GM10248 (cell line): ENCODE measurements around the gene BCAR1.

Source experiments
- CTCF ChIA-PET: fragments of 300-600 bp; sonication (Branson Sonifier 250); formaldehyde crosslinking; extraction: SDS; loops from one replicate; lab custom pipeline; 2021; ENCODE audit warnings: antibody characterized with exemption; lab: Yijun Ruan, JAX
- POLR2A ChIA-PET: fragments of 350-650 bp; sonication (Branson Sonifier 250); formaldehyde crosslinking; extraction: SDS; loops from one replicate; lab custom pipeline; 2020; ENCODE audit warnings: antibody characterized with exemption; lab: Yijun Ruan, JAX
- DNase-seq: peaks from one replicate; pipeline ENCODE4 v3.0.0; 2012; ENCODE audit errors: extremely low spot score
- CTCF ChIP-seq: IDR thresholded peaks from 2 replicates; pipeline ENCODE4 v1.5.1; 2012; ENCODE audit warnings: mild to moderate bottlenecking, low read depth; ENCODE audit errors: extremely low read depth, missing control alignments, control extremely low read depth

BCAR1 gene

GRCh38 chr16:75237398-75238131 is 13.9 kb downstream of the BCAR1 start:
- CTCF ChIA-PET = interaction anchor here (0.8 to 5.3 kb wide), 7 partner anchors 9 to 526 kb away, joined by 3 to 62 read pairs (median 5); partner anchors contain the start of gene BCAR1
- no peak for TF ChIP-seq CTCF
- DNase-seq = no peak
- POLR2A ChIA-PET = no interaction called here

- ChIA-PET CTCF (interaction anchor here (0.9 to 5.3 kb wide), 10 partner anchors 9 to 527 kb away, joined by 3 to 62 read pairs (median 6); partner anchors contain the start of gene BCAR1), POLR2A (interaction anchor here (0.6 kb wide), 1 partner anchor 278 kb away, joined by 5 read pairs; no protein-coding TSS in a partner anchor)
- TF ChIP-seq CTCF = no peak
- no peak for DNase-seq
Observed at GRCh38 chr16:75236736-75237397, 14.6 kb downstream of the BCAR1 start.

- POLR2A ChIA-PET = interaction anchor here (0.6 kb wide), 1 partner anchor 279 kb away, joined by 5 read pairs; no protein-coding TSS in a partner anchor
Observed at GRCh38 chr16:75236232-75236631, 15.2 kb downstream of the BCAR1 start.

GRCh38 chr16:75235721-75236193 is 15.7 kb downstream of the BCAR1 start:
- POLR2A ChIA-PET = interaction anchor here (0.6 kb wide), 1 partner anchor 279 kb away, joined by 5 read pairs; no protein-coding TSS in a partner anchor
- TF ChIP-seq CTCF = no peak
- CTCF ChIA-PET = interaction anchor here (0.9 to 5.3 kb wide), 14 partner anchors 12 to 230 kb away, joined by 3 to 62 read pairs (median 21); partner anchors contain the start of genes BCAR1 and CTRB2
- no peak for DNase-seq

More at GRCh38 chr16:75236232-75236631, 15.2 kb downstream of the BCAR1 start:
- DNase-seq = no peak
- CTCF ChIA-PET = interaction anchor here (0.9 to 5.3 kb wide), 10 partner anchors 8 to 229 kb away, joined by 3 to 62 read pairs (median 8); partner anchors contain the start of gene BCAR1
- TF ChIP-seq CTCF = no peak

- no peak for TF ChIP-seq CTCF
- ChIA-PET POLR2A (interaction anchor here (0.6 kb wide), 1 partner anchor 167 kb away, joined by 3 read pairs; no protein-coding TSS in a partner anchor), CTCF (interaction anchor here (1.0 to 5.3 kb wide), 30 partner anchors 13 to 538 kb away, joined by 3 to 62 read pairs (median 10); partner anchors contain the start of genes BCAR1, CTRB2, KARS1 and TERF2IP)
- DNase-seq = no peak
Observed at GRCh38 chr16:75234856-75235696, 16.3 kb downstream of the BCAR1 start.
